Measurements from ENCODE around the gene ENPP3.

Gene ENPP3

GRCh38 chr6:131769385-131770141 is 132.5 kb downstream of the ENPP3 start:
- DNase-seq = no peak

GRCh38 chr6:131770776-131771175 is 133.7 kb downstream of the ENPP3 start:
- no peak for DNase-seq

- no peak for DNase-seq
Observed at GRCh38 chr6:131773284-131773950, 136.3 kb downstream of the ENPP3 start.

GRCh38 chr6:131775886-131776285 is 138.8 kb downstream of the ENPP3 start:
- DNase-seq = no peak

- DNase-seq = no peak
Observed at GRCh38 chr6:131776985-131777384, 139.9 kb downstream of the ENPP3 start.

- no peak for DNase-seq
Observed at GRCh38 chr6:131778169-131778568, 141.1 kb downstream of the ENPP3 start.

- DNase-seq = no peak
Observed at GRCh38 chr6:131779304-131779703, 142.2 kb downstream of the ENPP3 start.

- DNase-seq = no peak
Observed at GRCh38 chr6:131780600-131780999, 143.5 kb downstream of the ENPP3 start.

GRCh38 chr6:131781687-131782086 is 144.6 kb downstream of the ENPP3 start:
- DNase-seq = no peak

GRCh38 chr6:131782764-131783163 is 145.7 kb downstream of the ENPP3 start:
- DNase-seq = peak; percentile 80

- DNase-seq = no peak
Observed at GRCh38 chr6:131784561-131784960, 147.5 kb downstream of the ENPP3 start.

- no peak for DNase-seq
Observed at GRCh38 chr6:131787079-131787478, 150.0 kb downstream of the ENPP3 start.

- peak; percentile 77 for DNase-seq
Observed at GRCh38 chr6:131787766-131788712, 150.9 kb downstream of the ENPP3 start.

- no peak for DNase-seq
Observed at GRCh38 chr6:131789219-131789618, 152.1 kb downstream of the ENPP3 start.

GRCh38 chr6:131791476-131791875 is 154.4 kb downstream of the ENPP3 start:
- DNase-seq = no peak

- no peak for DNase-seq
Observed at GRCh38 chr6:131792091-131792496, 155.0 kb downstream of the ENPP3 start.

- no peak for DNase-seq
Observed at GRCh38 chr6:131795366-131795765, 158.3 kb downstream of the ENPP3 start.
